HepG2 (cell line): Measurements from ENCODE around the gene HERPUD2. TPM values are rescaled to one million over a fixed set of nuclear protein-coding genes. Genes with fewer than 3 reads are reported as not detected.

ENCODE experiments used
- AFF4 ChIP-seq: sonication (generic); formaldehyde crosslinking; IDR thresholded peaks from 2 replicates; pipeline ENCODE4 v1.4.0; 2020; ENCODE audit warnings: missing genetic modification reagents
- AHR ChIP-seq: IDR thresholded peaks from 2 replicates; pipeline ENCODE4 v1.6.1; 2018; ENCODE audit warnings: missing genetic modification reagents, missing compliant biosample characterization
- ATRX ChIP-seq: sonication (generic); formaldehyde crosslinking; IDR thresholded peaks from 2 replicates; pipeline ENCODE4 v1.4.0; 2020; ENCODE audit warnings: missing genetic modification reagents, borderline replicate concordance
- EHMT2 ChIP-seq: fragments of 200-600 bp; sonication (generic); IDR thresholded peaks from 2 replicates; pipeline ENCODE4 v1.7.0; 2017; ENCODE audit warnings: antibody characterized with exemption, low read depth, low read length, borderline replicate concordance
- ELF3 ChIP-seq: IDR thresholded peaks from 2 replicates; pipeline ENCODE4 v1.6.1; 2016; ENCODE audit warnings: missing genetic modification reagents, missing compliant biosample characterization
- ELF4 ChIP-seq: sonication (generic); formaldehyde crosslinking; IDR thresholded peaks from 2 replicates; pipeline ENCODE4 v1.5.0; 2020; ENCODE audit warnings: missing genetic modification reagents, mild to moderate bottlenecking, moderate library complexity, borderline replicate concordance
- GTF2F1 ChIP-seq: fragments of 150-350 bp; IDR thresholded peaks from 2 replicates; pipeline ENCODE4 v1.6.1; 2014; ENCODE audit warnings: low read length
- JARID2 ChIP-seq: sonication (generic); formaldehyde crosslinking; IDR thresholded peaks from 2 replicates; pipeline ENCODE4 v1.8.1; 2023; ENCODE audit warnings: missing genetic modification reagents, inconsistent platforms; ENCODE audit not compliant: insufficient replicate concordance
- NFE2L2 ChIP-seq: fragments of 150-350 bp; IDR thresholded peaks from 2 replicates; pipeline ENCODE4 v1.6.1; 2014; ENCODE audit warnings: low read length
- NFIB ChIP-seq: sonication (generic); formaldehyde crosslinking; IDR thresholded peaks from 2 replicates; pipeline ENCODE4 v1.9.0; 2021; ENCODE audit warnings: missing genetic modification reagents, mild to moderate bottlenecking, borderline replicate concordance
- POGZ ChIP-seq: sonication (generic); formaldehyde crosslinking; IDR thresholded peaks from 2 replicates; pipeline ENCODE4 v1.4.0; 2020; ENCODE audit warnings: mild to moderate bottlenecking, missing genetic modification reagents
- RFXANK ChIP-seq: IDR thresholded peaks from 2 replicates; pipeline ENCODE4 v1.6.1; 2016
- SRF ChIP-seq: IDR thresholded peaks from 2 replicates; pipeline ENCODE4 v1.6.1; 2011; ENCODE audit warnings: mild to moderate bottlenecking, low read depth, low read length, moderate library complexity
- ZBTB1 ChIP-seq: sonication (generic); formaldehyde crosslinking; IDR thresholded peaks from 2 replicates; pipeline ENCODE4 v1.4.0; 2020; ENCODE audit warnings: missing genetic modification reagents, borderline replicate concordance
- ZBTB49 ChIP-seq: sonication (generic); formaldehyde crosslinking; IDR thresholded peaks from 2 replicates; pipeline ENCODE4 v1.4.0; 2020; ENCODE audit warnings: missing genetic modification reagents, borderline replicate concordance
- ZNF367 ChIP-seq: sonication (generic); formaldehyde crosslinking; IDR thresholded peaks from 2 replicates; pipeline ENCODE4 v1.4.0; 2020; ENCODE audit warnings: missing genetic modification reagents, borderline replicate concordance
- ZNF605 ChIP-seq: sonication (generic); formaldehyde crosslinking; IDR thresholded peaks from 2 replicates; pipeline ENCODE4 v1.8.0; 2022; ENCODE audit warnings: mild to moderate bottlenecking, missing genetic modification reagents
- ZNF607 ChIP-seq: sonication (generic); formaldehyde crosslinking; IDR thresholded peaks from 2 replicates; pipeline ENCODE4 v1.5.1; 2020; ENCODE audit warnings: missing genetic modification reagents, mild to moderate bottlenecking, borderline replicate concordance
- ZNF614 ChIP-seq: IDR thresholded peaks from 2 replicates; pipeline ENCODE4 v1.6.1; 2018; ENCODE audit warnings: missing biosample characterization, missing genetic modification reagents, inconsistent platforms, borderline replicate concordance
- ZNF746 ChIP-seq: sonication (generic); formaldehyde crosslinking; IDR thresholded peaks from 2 replicates; pipeline ENCODE4 v1.8.0; 2022; ENCODE audit warnings: mild to moderate bottlenecking, missing genetic modification reagents
- ZNF792 ChIP-seq: IDR thresholded peaks from 2 replicates; pipeline ENCODE4 v1.6.1; 2016
- polyA plus RNA-seq, 8 experiments: library from polyadenylated mRNA; depleted of rRNA in 3 of 8; stranded (reverse) in 7 of 8; unstranded in 1 of 8; fragments of >200 nt; fragmentation: Illumina TruSeq in 4 of 8; extraction: Trizol in 4 of 8; gene quantifications; 2 replicates each; pipeline versions ENCODE4 v1.2.1 to v1.2.3, GENCODE V29; 2011 to 2016; ENCODE audit warnings: low read depth in 4 of 8, missing spikeins in 1 of 8, mixed read lengths in 1 of 8; ENCODE audit not compliant: insufficient read depth in 1 of 8
- total RNA-seq, 5 experiments: library from RNA; depleted of rRNA; stranded (reverse); fragments of >200 nt; fragmentation: Illumina TruSeq; extraction: Trizol; gene quantifications; 2 replicates each; pipeline ENCODE4 v1.2.3, GENCODE V29; 2016; ENCODE audit warnings: low read depth in 1 of 5
- TF ChIP-seq, protein P1 (sequence below): sonication (generic); formaldehyde crosslinking; IDR thresholded peaks from 2 replicates; pipeline ENCODE4 v1.5.0; 2020; ENCODE audit warnings: missing genetic modification reagents, mild to moderate bottlenecking, borderline replicate concordance
- TF ChIP-seq, protein P2 (sequence below): sonication (generic); formaldehyde crosslinking; IDR thresholded peaks from 2 replicates; pipeline ENCODE4 v1.8.1; 2023; ENCODE audit warnings: mild to moderate bottlenecking, missing genetic modification reagents, borderline replicate concordance

Gene HERPUD2
- total and polyA plus RNA-seq, 2 of the 13 experiments (the other 11 are each of a cell fraction or from before 2014, with no cell fraction given): 10.7 to 38.6 TPM

DNA sequence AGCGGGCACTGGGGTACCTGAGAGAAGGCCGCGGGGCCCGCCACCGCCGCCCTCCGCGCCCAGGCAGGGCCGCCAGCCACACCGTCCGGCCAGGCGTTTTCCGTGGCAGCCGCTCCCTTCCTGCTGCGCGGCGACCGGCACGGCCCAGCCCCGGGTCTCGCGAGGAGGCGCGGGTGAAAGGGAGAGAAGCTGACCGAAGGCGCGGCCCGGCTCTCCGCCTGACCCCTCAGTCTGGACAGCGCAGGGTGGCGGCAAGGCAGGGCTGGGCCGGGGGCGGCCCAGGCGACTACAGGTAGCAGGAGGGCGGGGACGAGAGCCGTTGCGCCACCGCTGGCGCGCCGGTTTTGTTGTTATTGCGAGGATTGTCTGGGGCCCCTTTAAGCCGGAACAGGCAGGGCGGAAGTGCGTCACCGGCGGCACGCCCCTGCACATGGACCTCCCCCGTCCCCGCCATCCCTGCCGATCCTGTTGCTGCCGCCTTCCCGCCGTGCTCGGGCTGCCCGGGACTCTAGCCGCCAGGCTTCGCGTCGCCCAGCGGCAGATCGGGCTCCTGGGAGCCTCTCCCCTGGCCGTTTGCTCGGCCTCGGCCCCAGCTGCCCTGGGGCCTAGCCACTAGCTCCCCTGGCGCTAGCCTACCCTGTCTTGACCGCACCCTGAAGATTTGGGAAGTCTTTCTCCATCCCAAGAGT, at the start of gene HERPUD2 (continued):
- TF ChIP-seq ELF3: peak; percentile 67; the same call in 1 of the 2 replicates
- peak; percentile 93 for TF ChIP-seq ZNF605 (CRISPR knock-in tag)
- TF ChIP-seq ZBTB1 (CRISPR knock-in tag): no peak
- peak; percentile 90 for TF ChIP-seq POGZ (CRISPR knock-in tag)
- no peak for TF ChIP-seq NFE2L2
- TF ChIP-seq NFIB: no peak
- TF ChIP-seq ATRX (CRISPR knock-in tag): no peak
- no peak; the same call in 1 of the 2 replicates for TF ChIP-seq ELF4 (CRISPR knock-in tag)
- no peak for TF ChIP-seq GTF2F1
- TF ChIP-seq AFF4 (CRISPR knock-in tag): no peak
- no peak for TF ChIP-seq RFXANK (CRISPR knock-in tag)
- TF ChIP-seq, protein P1, sequence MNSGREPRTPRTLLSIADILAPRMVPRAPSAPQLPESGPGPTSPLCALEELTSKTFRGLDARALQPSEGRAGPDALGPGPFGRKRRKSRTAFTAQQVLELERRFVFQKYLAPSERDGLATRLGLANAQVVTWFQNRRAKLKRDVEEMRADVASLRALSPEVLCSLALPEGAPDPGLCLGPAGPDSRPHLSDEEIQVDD (CRISPR knock-in tag): 0 out of 2 replicates have a peak, but pooled peaks have one; percentile 65
- no peak; the same call in 1 of the 2 replicates for TF ChIP-seq ZNF792 (CRISPR knock-in tag)
- no peak for TF ChIP-seq EHMT2
- TF ChIP-seq ZNF746 (CRISPR knock-in tag): no peak
- TF ChIP-seq, protein P2, sequence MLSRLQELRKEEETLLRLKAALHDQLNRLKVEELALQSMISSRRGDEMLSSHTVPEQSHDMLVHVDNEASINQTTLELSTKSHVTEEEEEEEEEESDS (CRISPR knock-in tag): no peak
- TF ChIP-seq SRF: 0 out of 2 replicates have a peak, but pooled peaks have one; percentile 1
- TF ChIP-seq ZNF607 (CRISPR knock-in tag): peak; percentile 85; the same call in 1 of the 2 replicates
- TF ChIP-seq ZNF367 (CRISPR knock-in tag): no peak
- no peak for TF ChIP-seq ZBTB49 (CRISPR knock-in tag)
- no peak for TF ChIP-seq JARID2 (CRISPR knock-in tag)
- no peak; the same call in 1 of the 2 replicates for TF ChIP-seq AHR (CRISPR knock-in tag)
- TF ChIP-seq ZNF614 (CRISPR knock-in tag): peak; percentile 66; the same call in 1 of the 2 replicates
